D721Med (cell line): ENCODE results near the gene EML6.

Experiments
- DNase-seq: peaks from one replicate; pipeline ENCODE4 v3.0.0; 2011; ENCODE audit warnings: low spot score; ENCODE audit not compliant: insufficient read length
- FAIRE-seq: peaks from 2 replicates; lab custom pipeline; 2011; peaks lifted over from hg19 to GRCh38; lab: Jason Lieb, UNC
- CTCF ChIP-seq: IDR thresholded peaks from 2 replicates; pipeline ENCODE4 v1.5.1; 2012; ENCODE audit warnings: mild to moderate bottlenecking, control low read depth; ENCODE audit not compliant: insufficient read depth; ENCODE audit errors: missing control alignments

Gene EML6

GRCh38 chr2:54862229-54862628, 138.8 kb downstream of the EML6 start:
- DNase-seq (no peak), FAIRE-seq (no peak)
- no peak for TF ChIP-seq CTCF

GRCh38 chr2:54862742-54863141, 139.3 kb downstream of the EML6 start:
- TF ChIP-seq CTCF, result no peak
- FAIRE-seq (no peak), DNase-seq (no peak)

- DNase-seq (no peak), FAIRE-seq (no peak)
- TF ChIP-seq CTCF, result no peak
Measured at GRCh38 chr2:54863660-54864059, 140.2 kb downstream of the EML6 start.

GRCh38 chr2:54864096-54864495, 140.6 kb downstream of the EML6 start:
- FAIRE-seq (peak; percentile 55), DNase-seq (no peak)
- no peak for TF ChIP-seq CTCF

GRCh38 chr2:54864727-54865126, 141.3 kb downstream of the EML6 start:
- FAIRE-seq, result peak; percentile 51
- no peak for TF ChIP-seq CTCF
- DNase-seq, result no peak

- TF ChIP-seq CTCF, result no peak
- FAIRE-seq (no peak), DNase-seq (no peak)
Measured at GRCh38 chr2:54866179-54866578, 142.7 kb downstream of the EML6 start.

- no peak for DNase-seq
- FAIRE-seq, result no peak
- no peak for TF ChIP-seq CTCF
Measured at GRCh38 chr2:54866868-54867267, 143.4 kb downstream of the EML6 start.
